SU-DHL-6 (cell line): Measurements from ENCODE around the gene CIAO3.

ENCODE experiments used
- H2AFZ ChIP-seq: fragments of 200-600 bp; sonication (generic); 2 replicates; pipeline ENCODE4 v1.6.1; 2014; ENCODE audit warnings: low read depth, mild to moderate bottlenecking, moderate library complexity, mixed read lengths, antibody characterized with exemption, low read length; ENCODE audit not compliant: severe bottlenecking
- H3F3A ChIP-seq: fragments of 200-600 bp; shearing (Covaris generic); 2 replicates; pipeline ENCODE4 v1.6.0; 2016; ENCODE audit warnings: antibody characterized with exemption, mild to moderate bottlenecking; ENCODE audit not compliant: insufficient read depth
- H3K27ac ChIP-seq: fragments of 200-600 bp; sonication (generic); 2 replicates; pipeline ENCODE4 v1.5.1; 2016; ENCODE audit warnings: low read depth, mild to moderate bottlenecking, low read length, moderate library complexity, mixed read lengths
- H3K27me3 ChIP-seq: fragments of 200-600 bp; sonication (generic), shearing (Covaris generic); 2 replicates; pipeline ENCODE4 v1.6.0; 2014; ENCODE audit warnings: mild to moderate bottlenecking, low read length
- H3K36me3 ChIP-seq: fragments of 200-600 bp; sonication (generic); 2 replicates; pipeline ENCODE4 v1.6.1; 2014; ENCODE audit warnings: mild to moderate bottlenecking, low read length, mixed read lengths
- H3K4me2 ChIP-seq: fragments of 300-600, 200-600 bp; shearing (Covaris generic), sonication (generic); 2 replicates; pipeline ENCODE4 v1.6.0; 2014; ENCODE audit warnings: low read length, low read depth, mild to moderate bottlenecking; ENCODE audit not compliant: poor library complexity, severe bottlenecking
- H3K4me3 ChIP-seq: fragments of 200-600 bp; sonication (generic); 2 replicates; pipeline ENCODE4 v1.5.1; 2014; ENCODE audit warnings: antibody characterized with exemption, low read length, mild to moderate bottlenecking, mixed read lengths; ENCODE audit not compliant: insufficient read depth, poor library complexity, severe bottlenecking
- H3K79me2 ChIP-seq: fragments of 200-600 bp; sonication (generic); 2 replicates; pipeline ENCODE4 v1.6.1; 2014; ENCODE audit warnings: mild to moderate bottlenecking, low read length, moderate library complexity; ENCODE audit not compliant: insufficient read depth
- H3K9ac ChIP-seq: fragments of 200-600 bp; sonication (generic); 2 replicates; pipeline ENCODE4 v1.7.0; 2014; ENCODE audit warnings: mild to moderate bottlenecking, low read length
- H3K9me2 ChIP-seq: fragments of 200-600 bp; sonication (generic); replicated peaks from 2 replicates; pipeline ENCODE4 v1.6.1; 2014; ENCODE audit warnings: low read length; ENCODE audit not compliant: insufficient read depth
- H3K9me3 ChIP-seq: fragments of 200-600 bp; sonication (generic); 2 replicates; pipeline ENCODE4 v1.6.1; 2014; ENCODE audit warnings: low read length, mixed read lengths; ENCODE audit not compliant: insufficient read depth
- H4K20me1 ChIP-seq: fragments of 200-600 bp; sonication (generic); 2 replicates; pipeline ENCODE4 v1.6.1; 2014; ENCODE audit warnings: low read depth, mild to moderate bottlenecking, antibody characterized with exemption, low read length, moderate library complexity, mixed read lengths
- EZH2phosphoT487 ChIP-seq: fragments of 200-600 bp; sonication (generic), shearing (Covaris generic); conservative IDR thresholded peaks from 2 replicates; pipeline ENCODE4 v1.6.1; 2018; ENCODE audit warnings: mild to moderate bottlenecking, antibody characterized with exemption, low read length, moderate library complexity, mixed read lengths
- TF ChIP-seq, protein P1 (sequence below): fragments of 200-600 bp; sonication (generic); IDR thresholded peaks from one replicate; pipeline ENCODE4 v1.5.1; 2017; ENCODE audit warnings: antibody characterized with exemption, mild to moderate bottlenecking, low read length, moderate library complexity; ENCODE audit not compliant: insufficient read depth, poor library complexity, severe bottlenecking

Gene CIAO3

DNA sequence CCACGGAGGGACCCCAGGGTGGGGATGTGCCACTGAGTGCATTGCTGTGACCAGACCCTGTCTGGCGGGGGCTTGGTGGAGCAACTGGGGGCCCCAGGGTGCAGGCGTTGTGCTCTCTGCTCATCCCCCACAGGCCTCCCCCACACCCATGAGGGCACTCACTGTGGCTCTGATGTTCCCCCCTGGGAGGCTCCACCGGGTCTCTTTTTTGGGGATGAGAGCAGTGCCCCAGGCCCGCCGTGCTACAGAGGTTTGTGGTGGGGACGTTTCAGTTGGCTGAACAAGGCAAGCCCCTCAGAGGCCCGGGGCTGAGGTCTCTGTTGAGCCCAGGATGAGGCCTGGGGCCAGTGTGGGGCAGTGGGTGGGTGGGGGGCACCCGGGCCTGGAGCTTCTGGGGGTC, 17.1 kb downstream of the CIAO3 start:
- no peaks in the 10 kb centered on the region for H3K27me3 ChIP-seq
- no peaks in the 10 kb centered on the region for H3K79me2 ChIP-seq
- no peak overlapping the region for H3K4me2 ChIP-seq

DNA sequence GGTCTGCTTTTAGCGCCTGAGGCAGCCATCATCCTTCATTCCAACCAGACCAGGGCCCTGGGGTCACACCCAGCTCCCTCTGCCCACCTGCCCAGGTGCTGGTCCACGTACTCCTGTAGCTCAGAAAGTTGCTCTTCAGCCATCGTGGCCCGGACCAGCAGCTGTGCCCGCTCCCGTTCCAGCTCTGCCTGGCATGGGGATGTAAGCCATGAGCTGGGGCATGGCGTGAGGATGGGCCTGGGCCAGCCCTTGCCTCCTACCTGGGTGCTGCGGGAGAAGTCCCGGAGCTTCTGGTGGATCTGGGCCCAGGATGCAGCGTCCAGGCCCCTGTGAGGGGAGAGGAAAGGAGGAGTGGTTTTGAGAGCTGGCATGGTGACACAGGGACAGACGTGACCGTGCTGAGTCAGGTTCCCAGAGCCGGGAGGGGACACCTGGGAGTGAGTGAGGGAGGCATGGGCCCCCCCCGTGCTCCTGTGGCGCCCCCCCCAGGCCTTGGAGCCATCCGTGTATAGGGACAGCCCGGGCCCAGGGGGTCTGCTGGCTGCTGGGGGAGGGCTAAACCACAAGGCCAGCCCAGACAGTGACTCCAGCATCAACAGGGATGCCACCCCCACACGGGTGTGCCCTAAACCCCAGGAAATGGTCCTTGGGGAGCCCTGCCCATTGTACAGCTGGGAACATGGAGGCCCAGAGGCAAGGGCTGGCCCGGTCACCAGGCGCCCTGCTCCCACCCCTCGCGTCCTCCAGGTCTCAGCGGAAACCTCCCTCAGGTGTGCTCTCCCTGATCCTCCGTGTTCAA, 17.8 kb downstream of the CIAO3 start:
- Histone ChIP-seq H3K27ac (no peak overlapping the region), H2AFZ (no peak overlapping the region), H4K20me1 (no peaks in the 10 kb centered on the region; the same call in 1 of the 2 replicates), H3K79me2 (no peaks in the 10 kb centered on the region), H3K4me3 (no peak overlapping the region), H3K9ac (no peak overlapping the region), H3F3A (peaks cover 14% of the 10 kb centered on the region), H3K36me3 (no peaks in the 10 kb centered on the region), H3K27me3 (no peaks in the 10 kb centered on the region), H3K4me2 (no peak overlapping the region), H3K9me2 (no peaks in the 10 kb centered on the region), H3K9me3 (no peaks in the 10 kb centered on the region)
- TF ChIP-seq, protein P1, sequence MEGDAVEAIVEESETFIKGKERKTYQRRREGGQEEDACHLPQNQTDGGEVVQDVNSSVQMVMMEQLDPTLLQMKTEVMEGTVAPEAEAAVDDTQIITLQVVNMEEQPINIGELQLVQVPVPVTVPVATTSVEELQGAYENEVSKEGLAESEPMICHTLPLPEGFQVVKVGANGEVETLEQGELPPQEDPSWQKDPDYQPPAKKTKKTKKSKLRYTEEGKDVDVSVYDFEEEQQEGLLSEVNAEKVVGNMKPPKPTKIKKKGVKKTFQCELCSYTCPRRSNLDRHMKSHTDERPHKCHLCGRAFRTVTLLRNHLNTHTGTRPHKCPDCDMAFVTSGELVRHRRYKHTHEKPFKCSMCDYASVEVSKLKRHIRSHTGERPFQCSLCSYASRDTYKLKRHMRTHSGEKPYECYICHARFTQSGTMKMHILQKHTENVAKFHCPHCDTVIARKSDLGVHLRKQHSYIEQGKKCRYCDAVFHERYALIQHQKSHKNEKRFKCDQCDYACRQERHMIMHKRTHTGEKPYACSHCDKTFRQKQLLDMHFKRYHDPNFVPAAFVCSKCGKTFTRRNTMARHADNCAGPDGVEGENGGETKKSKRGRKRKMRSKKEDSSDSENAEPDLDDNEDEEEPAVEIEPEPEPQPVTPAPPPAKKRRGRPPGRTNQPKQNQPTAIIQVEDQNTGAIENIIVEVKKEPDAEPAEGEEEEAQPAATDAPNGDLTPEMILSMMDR = no peak
- TF ChIP-seq EZH2phosphoT487 = no peak

More for the DNA sequence above, 17.1 kb downstream of the CIAO3 start:
- Histone ChIP-seq H3K9me3 (no peaks in the 10 kb centered on the region), H3K36me3 (no peaks in the 10 kb centered on the region), H2AFZ (no peak overlapping the region), H3K27ac (peak overlapping the region; percentile 39), H3F3A (peaks cover 14% of the 10 kb centered on the region), H3K4me3 (no peak overlapping the region), H4K20me1 (no peaks in the 10 kb centered on the region; the same call in 1 of the 2 replicates), H3K9ac (no peak overlapping the region), H3K9me2 (no peaks in the 10 kb centered on the region)
- no peak for TF ChIP-seq EZH2phosphoT487
- TF ChIP-seq, protein P1 = no peak

DNA sequence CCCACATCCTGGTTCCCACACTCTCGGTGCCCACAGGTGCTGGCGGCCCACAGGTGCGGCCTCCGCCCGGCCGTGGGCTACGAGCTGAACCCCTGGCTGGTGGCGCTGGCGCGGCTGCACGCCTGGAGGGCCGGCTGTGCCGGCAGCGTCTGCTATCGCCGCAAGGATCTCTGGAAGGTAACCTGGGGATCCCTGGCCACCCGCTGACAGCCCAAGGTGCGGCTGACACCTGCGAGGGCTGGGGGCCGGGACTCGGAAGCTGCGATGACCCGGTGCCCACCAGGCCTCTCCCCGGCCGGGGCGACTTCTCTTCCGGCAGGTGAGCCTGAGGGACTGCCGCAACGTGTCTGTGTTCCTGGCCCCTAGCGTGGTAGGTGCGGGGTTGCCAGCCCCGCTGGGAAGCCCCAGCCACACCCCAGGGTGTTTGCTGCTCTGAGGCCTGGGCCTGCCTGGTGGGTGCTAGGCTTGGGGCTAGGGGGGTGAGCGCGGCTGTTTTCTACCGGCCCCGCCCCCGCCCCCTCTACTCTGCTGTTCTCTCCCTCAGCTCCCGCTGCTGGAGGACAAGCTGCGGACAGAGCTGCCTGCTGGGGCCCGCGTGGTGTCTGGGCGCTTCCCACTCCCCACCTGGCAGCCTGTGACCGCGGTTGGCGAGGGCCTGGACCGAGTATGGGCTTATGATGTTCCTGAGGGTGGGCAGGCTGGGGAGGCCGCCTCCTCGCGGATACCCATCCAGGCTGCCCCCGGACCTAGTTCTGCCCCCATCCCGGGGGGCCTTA, 18.8 kb downstream of the CIAO3 start:
- Histone ChIP-seq H3K27me3 (no peaks in the 10 kb centered on the region), H3K9me2 (no peaks in the 10 kb centered on the region), H3K4me2 (peak overlapping the region; percentile 61), H3K27ac (no peak overlapping the region), H4K20me1 (no peaks in the 10 kb centered on the region; the same call in 1 of the 2 replicates), H2AFZ (no peak overlapping the region), H3K79me2 (no peaks in the 10 kb centered on the region), H3K4me3 (peak overlapping the region; percentile 80), H3K9ac (peak overlapping the region; percentile 99; the same call in 1 of the 2 replicates), H3F3A (peaks cover 12% of the 10 kb centered on the region), H3K9me3 (no peaks in the 10 kb centered on the region), H3K36me3 (no peaks in the 10 kb centered on the region)
- TF ChIP-seq EZH2phosphoT487 = no peak
- TF ChIP-seq, protein P1 = no peak
